ENCODE measurements around the gene PDE6A. TPM values are rescaled to one million over a fixed set of nuclear protein-coding genes. Genes with fewer than 3 reads are reported as not detected.

Gene PDE6A
- total RNA-seq, 1 donor from 2014 or later = 0.07 TPM

GRCh38 chr5:149873896-149874295, 70.7 kb downstream of the PDE6A start:
- DNase-seq (ENCODE audit: low spot score, unreplicated experiment) = no peak
- Mint-ChIP-seq H3K4me1 (ENCODE audit: low read depth) (peaks cover 13% of the 10 kb centered on the region), H3K9me3 (ENCODE audit: low read depth) (no peaks in the 10 kb centered on the region), H3K27ac (no peak overlapping the region), H3K4me3 (ENCODE audit: low read depth) (no peak overlapping the region), H3K27me3 (peaks cover 6% of the 10 kb centered on the region), H3K36me3 (ENCODE audit: insufficient read depth) (no peaks in the 10 kb centered on the region)
- no peak for TF ChIP-seq CTCF (IDR thresholded peaks at IDR 0.05; ENCODE audit: unreplicated experiment)

GRCh38 chr5:149872351-149873040, 72.1 kb downstream of the PDE6A start:
- no peak overlapping the region for H3K4me3 Mint-ChIP-seq (ENCODE audit: low read depth)
- no peaks in the 10 kb centered on the region for H3K9me3 Mint-ChIP-seq (ENCODE audit: low read depth)
- peaks cover 5% of the 10 kb centered on the region for H3K4me1 Mint-ChIP-seq (ENCODE audit: low read depth)
- no peaks in the 10 kb centered on the region for H3K36me3 Mint-ChIP-seq (ENCODE audit: insufficient read depth)
- no peak for TF ChIP-seq CTCF (IDR thresholded peaks at IDR 0.05; ENCODE audit: unreplicated experiment)
- H3K27me3 Mint-ChIP-seq = peaks cover 6% of the 10 kb centered on the region
- DNase-seq (ENCODE audit: low spot score, unreplicated experiment) = no peak
- H3K27ac Mint-ChIP-seq = peak overlapping the region; percentile 77

- H3K27me3 Mint-ChIP-seq = peaks cover 6% of the 10 kb centered on the region
- H3K36me3 Mint-ChIP-seq (ENCODE audit: insufficient read depth) = no peaks in the 10 kb centered on the region
- H3K27ac Mint-ChIP-seq = no peak overlapping the region
- no peak for TF ChIP-seq CTCF (IDR thresholded peaks at IDR 0.05; ENCODE audit: unreplicated experiment)
- H3K4me1 Mint-ChIP-seq (ENCODE audit: low read depth) = peaks cover 5% of the 10 kb centered on the region
- no peaks in the 10 kb centered on the region for H3K9me3 Mint-ChIP-seq (ENCODE audit: low read depth)
- H3K4me3 Mint-ChIP-seq (ENCODE audit: low read depth) = no peak overlapping the region
- no peak for DNase-seq (ENCODE audit: low spot score, unreplicated experiment)
Observed at GRCh38 chr5:149871471-149871870, 73.1 kb downstream of the PDE6A start.

GRCh38 chr5:149870697-149871096, 73.9 kb downstream of the PDE6A start:
- Mint-ChIP-seq H3K4me1 (ENCODE audit: low read depth) (peaks cover 5% of the 10 kb centered on the region), H3K9me3 (ENCODE audit: low read depth) (no peaks in the 10 kb centered on the region), H3K4me3 (ENCODE audit: low read depth) (no peak overlapping the region), H3K27ac (no peak overlapping the region), H3K27me3 (peaks cover 6% of the 10 kb centered on the region), H3K36me3 (ENCODE audit: insufficient read depth) (no peaks in the 10 kb centered on the region)
- no peak for TF ChIP-seq CTCF (IDR thresholded peaks at IDR 0.05; ENCODE audit: unreplicated experiment)
- no peak for DNase-seq (ENCODE audit: low spot score, unreplicated experiment)

- DNase-seq (ENCODE audit: low spot score, unreplicated experiment) = no peak
- H3K4me1 Mint-ChIP-seq (ENCODE audit: low read depth) = peaks cover 5% of the 10 kb centered on the region
- TF ChIP-seq CTCF (IDR thresholded peaks at IDR 0.05; ENCODE audit: unreplicated experiment) = no peak
- H3K4me3 Mint-ChIP-seq (ENCODE audit: low read depth) = no peak overlapping the region
- no peaks in the 10 kb centered on the region for H3K9me3 Mint-ChIP-seq (ENCODE audit: low read depth)
- no peak overlapping the region for H3K27ac Mint-ChIP-seq
- H3K36me3 Mint-ChIP-seq (ENCODE audit: insufficient read depth) = no peaks in the 10 kb centered on the region
- peaks cover 6% of the 10 kb centered on the region for H3K27me3 Mint-ChIP-seq
Observed at GRCh38 chr5:149870232-149870631, 74.4 kb downstream of the PDE6A start.
